WI38 (cell line): ENCODE measurements around the gene GPBAR1.

ENCODE experiments used
- H3K4me3 ChIP-seq: 2 replicates; pipeline ENCODE4 v1.5.1; 2011; ENCODE audit warnings: low read depth, mild to moderate bottlenecking, control low read depth, low read length
- TF ChIP-seq, protein P1 (sequence below): IDR thresholded peaks from 2 replicates; pipeline ENCODE4 v1.5.1; 2012; ENCODE audit warnings: low read depth, mild to moderate bottlenecking, control low read depth, low read length

GPBAR1 gene

DNA sequence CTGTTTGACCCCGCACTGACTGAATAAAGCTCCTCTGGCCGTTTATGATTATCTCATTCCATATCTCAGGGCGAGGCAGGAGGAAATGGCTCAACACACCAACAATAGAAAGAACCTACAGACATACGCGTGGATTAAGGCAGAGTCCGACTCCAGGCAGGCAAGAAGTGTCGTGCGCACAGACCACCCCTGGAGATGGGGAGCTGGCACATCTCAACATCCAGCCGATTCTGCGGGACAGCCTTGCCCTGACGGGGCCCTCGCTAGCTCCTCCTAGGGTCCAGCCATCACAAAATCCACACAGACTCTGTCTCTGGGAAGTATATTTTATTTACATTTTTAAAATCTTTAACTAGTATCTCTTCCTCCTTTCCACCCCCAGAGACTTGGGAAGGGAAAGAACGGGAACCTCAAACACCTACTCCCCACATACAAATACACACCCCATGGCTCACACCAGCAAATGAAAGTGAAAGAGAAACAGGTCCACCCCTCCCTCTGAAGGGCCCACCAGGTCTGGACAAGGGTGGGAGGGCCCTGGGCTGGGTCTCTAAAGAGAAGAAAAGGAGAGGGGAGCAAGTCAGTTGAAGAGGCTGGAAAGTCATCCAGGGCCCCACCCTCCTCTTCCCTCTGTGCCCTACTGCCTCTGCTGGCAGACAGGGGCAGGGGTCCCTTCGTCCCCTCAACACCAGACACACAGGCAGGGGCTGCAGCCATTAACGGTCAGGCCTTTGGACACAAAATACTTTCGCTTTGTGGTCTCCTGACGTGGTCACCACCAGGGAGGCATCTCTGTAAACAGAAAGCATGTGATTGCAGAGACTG, 3.2 kb downstream of the GPBAR1 start:
- TF ChIP-seq, protein P1, sequence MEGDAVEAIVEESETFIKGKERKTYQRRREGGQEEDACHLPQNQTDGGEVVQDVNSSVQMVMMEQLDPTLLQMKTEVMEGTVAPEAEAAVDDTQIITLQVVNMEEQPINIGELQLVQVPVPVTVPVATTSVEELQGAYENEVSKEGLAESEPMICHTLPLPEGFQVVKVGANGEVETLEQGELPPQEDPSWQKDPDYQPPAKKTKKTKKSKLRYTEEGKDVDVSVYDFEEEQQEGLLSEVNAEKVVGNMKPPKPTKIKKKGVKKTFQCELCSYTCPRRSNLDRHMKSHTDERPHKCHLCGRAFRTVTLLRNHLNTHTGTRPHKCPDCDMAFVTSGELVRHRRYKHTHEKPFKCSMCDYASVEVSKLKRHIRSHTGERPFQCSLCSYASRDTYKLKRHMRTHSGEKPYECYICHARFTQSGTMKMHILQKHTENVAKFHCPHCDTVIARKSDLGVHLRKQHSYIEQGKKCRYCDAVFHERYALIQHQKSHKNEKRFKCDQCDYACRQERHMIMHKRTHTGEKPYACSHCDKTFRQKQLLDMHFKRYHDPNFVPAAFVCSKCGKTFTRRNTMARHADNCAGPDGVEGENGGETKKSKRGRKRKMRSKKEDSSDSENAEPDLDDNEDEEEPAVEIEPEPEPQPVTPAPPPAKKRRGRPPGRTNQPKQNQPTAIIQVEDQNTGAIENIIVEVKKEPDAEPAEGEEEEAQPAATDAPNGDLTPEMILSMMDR = no peak
- H3K4me3 ChIP-seq = no peak overlapping the region

DNA sequence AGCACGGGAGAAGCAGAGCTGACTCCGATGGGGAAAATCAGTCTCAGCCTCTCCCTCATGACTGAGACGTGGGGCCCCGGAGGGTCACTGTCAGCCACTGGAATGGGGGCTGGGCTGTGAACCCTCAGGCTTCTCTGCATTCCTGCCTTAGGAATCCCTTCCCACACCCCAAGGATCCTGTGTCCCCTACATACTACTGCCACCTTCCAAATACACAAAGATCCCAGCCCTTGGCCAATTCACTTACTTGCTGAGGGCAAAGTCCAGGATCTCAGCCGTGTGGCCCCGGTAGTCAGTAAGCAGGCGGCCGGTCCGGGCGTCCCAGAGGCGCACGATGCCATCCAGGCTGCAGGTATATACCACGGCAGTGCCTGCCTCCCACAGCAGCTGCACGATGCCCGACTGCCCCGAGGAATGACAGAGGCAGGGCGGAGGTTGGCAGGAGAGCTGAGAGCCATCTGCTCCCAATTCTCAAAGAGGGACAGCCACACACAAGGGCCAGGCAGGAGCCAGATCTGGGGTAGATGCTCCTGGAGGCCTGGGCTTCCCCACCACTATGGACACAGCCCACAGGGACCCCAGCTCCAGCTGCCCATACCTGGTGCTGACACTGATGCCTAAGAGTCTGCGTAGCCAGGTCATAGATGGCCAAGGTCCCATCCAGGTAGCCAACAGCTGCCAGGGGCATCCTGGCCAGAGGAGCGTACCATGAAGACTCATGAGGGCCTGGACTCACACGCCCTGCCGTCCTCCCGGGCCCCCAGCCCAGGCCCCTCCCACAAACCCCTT, 4.2 kb downstream of the GPBAR1 start:
- H3K4me3 ChIP-seq = no peak overlapping the region
- TF ChIP-seq, protein P1 = no peak

DNA sequence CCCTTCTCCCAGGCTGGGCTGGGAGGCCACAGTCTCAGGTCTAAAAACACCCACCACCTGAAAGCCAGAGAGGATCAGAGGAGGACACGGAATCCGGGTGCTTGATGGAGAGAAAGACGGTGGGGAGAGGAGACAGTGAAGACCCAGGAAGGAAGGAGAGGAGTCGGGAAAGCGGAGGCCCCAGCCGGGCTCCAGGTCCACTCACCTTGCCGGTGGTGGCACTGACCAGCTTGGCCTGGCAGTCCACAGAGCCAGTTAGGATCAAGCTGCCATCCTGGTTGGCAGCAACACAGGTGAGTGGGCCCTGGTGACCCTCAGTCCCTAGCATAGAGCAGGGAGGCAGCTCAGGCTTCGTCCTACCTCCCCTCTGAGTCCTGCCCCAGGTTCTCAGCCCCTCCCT, 4.8 kb downstream of the GPBAR1 start:
- TF ChIP-seq, protein P1 = no peak
- no peak overlapping the region for H3K4me3 ChIP-seq

DNA sequence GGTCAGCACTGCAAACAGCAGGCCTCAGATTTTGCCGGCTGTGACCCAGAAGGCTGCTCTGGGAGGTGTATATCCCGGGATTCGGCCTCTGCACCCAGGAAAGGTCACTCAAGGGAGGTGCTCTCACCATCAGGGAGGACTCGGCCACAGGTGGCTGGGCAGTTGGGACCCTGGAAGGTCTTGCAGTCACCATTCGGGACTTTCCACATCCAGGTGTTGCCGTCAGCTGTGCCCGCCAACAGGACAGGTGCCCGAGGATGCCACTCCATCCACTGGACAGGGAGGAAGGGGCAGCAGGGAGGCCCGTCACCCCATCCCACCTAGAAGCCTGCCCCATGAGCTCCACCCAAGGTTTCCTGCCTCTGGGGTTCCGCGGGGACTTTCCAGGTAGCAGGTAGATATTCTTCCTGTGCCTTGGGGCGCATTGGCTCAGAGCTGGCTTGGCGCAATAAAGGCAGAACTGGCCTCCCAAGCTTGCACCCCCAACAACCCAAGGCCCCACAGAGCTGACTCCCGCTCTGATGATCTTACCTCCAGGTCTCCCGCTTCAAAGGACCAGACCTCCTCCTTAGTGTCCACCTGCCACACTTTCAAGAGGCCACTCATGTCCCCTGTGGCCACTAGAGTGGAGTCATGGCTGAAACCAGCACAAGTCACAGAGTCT, 5.6 kb downstream of the GPBAR1 start:
- no peak overlapping the region for H3K4me3 ChIP-seq
- TF ChIP-seq, protein P1 = no peak

DNA sequence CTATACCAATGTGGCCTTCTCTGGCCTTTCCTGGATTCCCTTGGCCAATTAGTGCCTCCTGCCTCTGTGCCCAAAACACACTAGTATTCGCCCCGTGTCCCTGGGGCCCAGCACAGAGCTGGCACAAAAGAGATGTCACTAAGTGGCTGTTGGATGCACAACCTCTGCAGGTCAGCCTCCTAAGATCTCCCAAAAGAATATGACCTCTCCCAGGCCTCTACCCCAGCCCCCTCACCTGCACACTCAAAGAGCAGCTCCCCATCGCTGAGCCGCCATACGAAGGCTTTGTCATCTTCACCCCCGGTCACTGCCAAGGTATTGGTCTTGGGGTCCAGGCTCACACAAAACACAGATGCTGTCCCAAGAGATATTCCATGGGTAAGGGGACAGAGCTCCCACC, 6.4 kb downstream of the GPBAR1 start:
- TF ChIP-seq, protein P1 = no peak
- no peak overlapping the region for H3K4me3 ChIP-seq

DNA sequence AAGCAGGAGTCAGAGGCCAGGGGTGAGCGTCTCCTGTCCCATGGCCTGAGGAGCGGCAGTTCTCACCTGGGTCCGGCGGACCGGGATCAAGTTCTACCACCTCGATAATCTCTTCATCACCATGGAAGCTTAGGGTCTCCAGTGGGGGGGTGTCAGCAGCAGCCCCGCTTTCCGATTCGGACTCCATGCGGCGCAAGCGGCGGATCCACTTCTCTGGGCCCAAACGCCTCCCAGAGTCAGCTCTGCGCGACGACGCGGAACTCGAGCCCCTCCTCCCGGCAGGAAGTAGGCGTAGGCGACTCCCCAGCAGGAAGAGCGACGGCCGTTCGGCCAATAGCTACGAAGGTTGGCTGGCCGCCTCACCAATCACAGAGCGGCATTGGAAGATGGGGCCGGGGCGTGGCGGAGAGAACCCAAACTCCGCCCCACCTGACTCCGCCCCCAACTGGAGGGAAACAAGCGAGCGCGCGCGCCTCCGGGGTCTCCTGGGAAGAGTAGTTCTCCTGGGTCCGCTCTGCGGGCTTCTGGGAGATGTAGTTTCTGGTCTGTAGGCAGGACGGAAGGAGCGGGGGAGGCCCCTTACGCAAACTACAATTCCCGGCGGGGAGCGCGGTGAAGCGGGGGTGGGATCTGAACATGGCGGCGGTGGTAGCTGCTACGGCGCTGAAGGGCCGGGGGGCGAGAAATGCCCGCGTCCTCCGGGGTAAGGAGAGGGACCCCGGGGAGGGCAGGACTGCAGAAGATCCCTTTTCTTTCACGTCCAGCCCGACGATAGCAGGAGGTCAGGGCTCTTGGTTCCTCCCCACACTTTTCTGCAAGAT, 9.3 kb downstream of the GPBAR1 start, which contains the start of the genes AAMP and PNKD:
AAMP (minus strand) TSS at position 238 of the 821 bp plus-strand sequence; CDS start at position 187, 51 bp downstream.
PNKD (plus strand) TSS at position 620 of the 821 bp plus-strand sequence; CDS start at position 637, 17 bp downstream.
- TF ChIP-seq, protein P1 = no peak

More for the DNA sequence above, 9.3 kb downstream of the GPBAR1 start, which contains the start of the genes AAMP and PNKD:
- H3K4me3 ChIP-seq = peak within 1 kb of the TSS; percentile 98
